Kidney (tissue), 14 donors: ENCODE data around the gene CMSS1. TPM values are rescaled to one million over a fixed set of nuclear protein-coding genes. Genes with fewer than 3 reads are reported as not detected.

Experiments used
- DNase-seq, 5 donors: peaks; one replicate each; pipeline ENCODE4 v3.0.0-alpha.2; 2013 to 2020
- FAIRE-seq: peaks from 2 replicates; lab custom pipeline; 2012; peaks lifted over from hg19 to GRCh38; lab: Jason Lieb, UNC
- H3K27ac ChIP-seq, 2 donors: one replicate each; pipeline ENCODE4 v1.7.0; 2013; ENCODE audit warnings: low read depth in 2 of 2, low read length in 2 of 2, inconsistent platforms in 1 of 2
- H3K27me3 ChIP-seq: one replicate; pipeline ENCODE4 v1.7.1; 2013; ENCODE audit warnings: low read length, inconsistent platforms; ENCODE audit not compliant: control insufficient read depth, insufficient read depth
- H3K36me3 ChIP-seq, 3 donors: one replicate each; pipeline versions ENCODE4 v1.7.0 to v1.7.1; 2013; ENCODE audit warnings: low read length in 3 of 3, control low read depth in 1 of 3, inconsistent platforms in 1 of 3; ENCODE audit not compliant: insufficient read depth in 3 of 3, control insufficient read depth in 2 of 3
- H3K4me1 ChIP-seq, 3 donors: one replicate each; pipeline versions ENCODE4 v1.7.0 to v1.7.1; 2013; ENCODE audit warnings: low read length in 3 of 3, inconsistent platforms in 1 of 3, low read depth in 1 of 3; ENCODE audit not compliant: control insufficient read depth in 2 of 3, insufficient read depth in 2 of 3
- H3K4me3 ChIP-seq, 3 donors: one replicate each; pipeline versions ENCODE4 v1.7.0 to v1.8.1; 2013; ENCODE audit warnings: low read length in 3 of 3, control low read depth in 1 of 3, inconsistent platforms in 1 of 3
- H3K9ac ChIP-seq, 3 donors: one replicate each; pipeline versions ENCODE4 v1.7.0 to v1.7.1; 2013; ENCODE audit warnings: low read length in 3 of 3, control low read depth in 1 of 3, inconsistent platforms in 1 of 3
- H3K9me3 ChIP-seq, 3 donors: one replicate each; pipeline versions ENCODE4 v1.7.0 to v1.7.1; 2013; ENCODE audit warnings: low read length in 3 of 3, control low read depth in 1 of 3, inconsistent platforms in 1 of 3; ENCODE audit not compliant: control insufficient read depth in 2 of 3, insufficient read depth in 1 of 3
- intact Hi-C: fragments of 100-400 bp; cut with DNase I; formaldehyde crosslinking; loops from one replicate; pipeline ENCODE4 v1.11.1; 2022
- polyA plus RNA-seq: library from polyadenylated mRNA; stranded (reverse); fragments of 350-450 nt; fragmentation: Illumina TruSeq; extraction: RNeasy Lipid Tissue Mini Kit (QIAGEN cat#74804); gene quantifications from one replicate; pipeline ENCODE4 v1.2.3, GENCODE V29; 2014; ENCODE audit warnings: low read depth, low replicate concordance; ENCODE audit not compliant: insufficient read depth
- total RNA-seq: library from RNA; stranded (reverse); fragmentation: NEBNext Ultra II Directional; extraction: Animal tissue kit (Norgen Biotek cat#: 25700); gene quantifications from one replicate; pipeline ENCODE4 v1.2.1, GENCODE V29; 2021
- TF ChIP-seq, protein P1 (sequence below): IDR thresholded peaks from 3 replicates; pipeline ENCODE4 v1.5.1; 2012; ENCODE audit warnings: mild to moderate bottlenecking, moderate library complexity, borderline replicate concordance; ENCODE audit not compliant: insufficient read depth; ENCODE audit errors: extremely low read depth
- donor health status: control.
- donor health status: control.
- donor health status: control.
- donor health status: control.
- donor health status: control.
- donor health status: DM: yes; HTN: yes; CAD: no.
- donor health status: Normal renal cell carcinoma (clear cell type).

The CMSS1 gene
- total and polyA plus RNA-seq, 2 donors from 2014 or later: 26.4 to 27.0 TPM

DNA sequence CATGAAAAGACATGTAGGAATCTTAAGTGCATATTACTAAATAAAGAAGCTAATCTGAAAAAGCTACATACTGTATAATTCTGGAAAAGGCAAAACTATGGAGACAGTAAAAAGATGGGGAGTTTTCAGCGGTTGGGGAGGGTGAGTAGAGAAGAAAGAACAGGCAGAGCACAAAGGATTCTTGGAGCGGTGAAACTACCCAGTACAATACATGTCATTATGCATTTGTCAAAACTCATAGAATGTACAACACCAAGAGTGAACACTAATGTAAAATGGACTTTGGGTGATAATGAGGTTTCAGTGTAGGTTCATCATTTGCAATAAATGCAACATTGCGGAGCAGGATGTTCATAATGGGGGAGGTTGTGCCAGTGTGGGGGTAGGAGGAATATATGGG lies 45.5 kb upstream of the CMSS1 start:
- intact Hi-C loops: no loop called here
- H3K9me3 ChIP-seq: no peaks in the 10 kb centered on the region
- DNase-seq: no peak
- H3K36me3 ChIP-seq: no peaks in the 10 kb centered on the region
- H3K27me3 ChIP-seq: no peaks in the 10 kb centered on the region
- no peaks in the 10 kb centered on the region for H3K4me1 ChIP-seq
- TF ChIP-seq, protein P1, sequence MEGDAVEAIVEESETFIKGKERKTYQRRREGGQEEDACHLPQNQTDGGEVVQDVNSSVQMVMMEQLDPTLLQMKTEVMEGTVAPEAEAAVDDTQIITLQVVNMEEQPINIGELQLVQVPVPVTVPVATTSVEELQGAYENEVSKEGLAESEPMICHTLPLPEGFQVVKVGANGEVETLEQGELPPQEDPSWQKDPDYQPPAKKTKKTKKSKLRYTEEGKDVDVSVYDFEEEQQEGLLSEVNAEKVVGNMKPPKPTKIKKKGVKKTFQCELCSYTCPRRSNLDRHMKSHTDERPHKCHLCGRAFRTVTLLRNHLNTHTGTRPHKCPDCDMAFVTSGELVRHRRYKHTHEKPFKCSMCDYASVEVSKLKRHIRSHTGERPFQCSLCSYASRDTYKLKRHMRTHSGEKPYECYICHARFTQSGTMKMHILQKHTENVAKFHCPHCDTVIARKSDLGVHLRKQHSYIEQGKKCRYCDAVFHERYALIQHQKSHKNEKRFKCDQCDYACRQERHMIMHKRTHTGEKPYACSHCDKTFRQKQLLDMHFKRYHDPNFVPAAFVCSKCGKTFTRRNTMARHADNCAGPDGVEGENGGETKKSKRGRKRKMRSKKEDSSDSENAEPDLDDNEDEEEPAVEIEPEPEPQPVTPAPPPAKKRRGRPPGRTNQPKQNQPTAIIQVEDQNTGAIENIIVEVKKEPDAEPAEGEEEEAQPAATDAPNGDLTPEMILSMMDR: no peak
- H3K27ac ChIP-seq: no peak overlapping the region
- H3K4me3 ChIP-seq: no peak overlapping the region
- no peak overlapping the region for H3K9ac ChIP-seq
- FAIRE-seq: no peak

DNA sequence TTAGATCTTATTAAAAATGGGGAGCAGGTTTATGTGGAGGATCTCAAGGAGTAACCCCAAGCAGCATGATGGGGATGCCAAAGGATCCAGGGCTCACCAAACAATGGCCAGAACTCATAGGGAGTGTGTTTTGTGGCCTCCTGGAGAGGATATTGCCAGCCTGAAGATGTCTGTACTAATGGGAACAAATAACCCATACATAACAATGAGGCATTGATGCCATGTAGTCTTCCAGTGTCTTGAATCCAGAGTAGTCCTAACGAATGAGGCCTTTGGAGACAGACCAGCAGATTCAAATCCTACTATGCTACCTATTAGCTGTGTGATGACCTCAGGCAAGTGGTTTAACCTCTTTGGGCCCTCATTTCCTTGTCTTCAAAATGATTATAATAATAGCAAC lies 45.0 kb upstream of the CMSS1 start:
- intact Hi-C loops: no loop called here
- no peak overlapping the region for H3K27ac ChIP-seq
- no peaks in the 10 kb centered on the region for H3K27me3 ChIP-seq
- H3K4me3 ChIP-seq: no peak overlapping the region
- DNase-seq (no peak), FAIRE-seq (no peak)
- H3K4me1 ChIP-seq: no peaks in the 10 kb centered on the region
- no peaks in the 10 kb centered on the region for H3K9me3 ChIP-seq
- no peak overlapping the region for H3K9ac ChIP-seq
- no peaks in the 10 kb centered on the region for H3K36me3 ChIP-seq
- TF ChIP-seq, protein P1: no peak

DNA sequence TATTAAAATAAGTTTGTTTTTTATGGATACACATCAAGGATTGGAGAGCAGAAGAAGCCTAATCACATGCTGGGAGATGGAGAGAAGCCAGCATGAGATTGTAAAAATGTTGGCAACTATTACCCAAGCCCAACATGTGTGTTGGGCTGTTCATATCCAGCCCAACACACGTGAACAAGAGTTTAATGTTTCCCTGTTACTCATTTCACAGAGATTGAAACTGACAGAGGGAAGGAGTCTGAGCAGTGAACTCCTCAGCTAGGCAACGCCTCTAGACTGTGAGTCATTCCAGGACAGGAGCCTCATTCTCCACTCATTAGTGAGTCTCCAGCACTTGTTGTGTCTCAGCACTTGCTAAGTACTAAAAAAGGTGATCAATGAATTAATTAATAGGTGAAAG lies 43.2 kb upstream of the CMSS1 start:
- FAIRE-seq: no peak
- intact Hi-C loops: no loop called here

More for the DNA sequence above, 43.2 kb upstream of the CMSS1 start:
- Histone ChIP-seq H3K4me1 (no peaks in the 10 kb centered on the region), H3K4me3 (no peak overlapping the region), H3K9ac (no peak overlapping the region), H3K36me3 (no peaks in the 10 kb centered on the region), H3K27me3 (no peaks in the 10 kb centered on the region), H3K9me3 (no peaks in the 10 kb centered on the region), H3K27ac (no peak overlapping the region)
- DNase-seq: peak in 1 of 5 donors; percentile 28
- TF ChIP-seq, protein P1: no peak
